Sigmoid colon (tissue), 4 donors: ENCODE results near the gene C11orf68.

Experiments
- CTCF ChIP-seq, 4 experiments: fragments of 450-650 bp in 3 of 4; fragments of 200-600 bp in 1 of 4; IDR thresholded peaks; one replicate each; pipeline ENCODE4 v1.5.1; 2016 to 2019; ENCODE audit warnings: antibody characterized with exemption in 4 of 4, mild to moderate bottlenecking in 3 of 4, moderate library complexity in 2 of 4
- EP300 ChIP-seq, 4 donors: sonication (generic); formaldehyde crosslinking; IDR thresholded peaks; one replicate each; pipeline ENCODE4 v1.6.1; 2017; ENCODE audit warnings: antibody characterized with exemption in 4 of 4
- POLR2AphosphoS5 ChIP-seq, 4 donors: sonication (generic); formaldehyde crosslinking; IDR thresholded peaks; one replicate each; pipeline ENCODE4 v1.6.1; 2017; ENCODE audit warnings: antibody characterized with exemption in 4 of 4

- no peak for TF ChIP-seq CTCF (IDR thresholded peaks at IDR 0.05)
- TF ChIP-seq POLR2AphosphoS5 (IDR thresholded peaks at IDR 0.05): peak in 2 of 4 donors; percentile 19 to 26
- no peak for TF ChIP-seq EP300 (IDR thresholded peaks at IDR 0.05)
Observed at GRCh38 chr11:65894034-65894591, 24.7 kb downstream of the C11orf68 start.
